ENCODE data around the gene OSBPL1A. TPM values are rescaled to one million over a fixed set of nuclear protein-coding genes. Genes with fewer than 3 reads are reported as not detected.

The OSBPL1A gene
- polyA plus RNA-seq, 2 of the 4 experiments (the other 2 are of a cell fraction): 10.5 to 22.1 TPM

DNA sequence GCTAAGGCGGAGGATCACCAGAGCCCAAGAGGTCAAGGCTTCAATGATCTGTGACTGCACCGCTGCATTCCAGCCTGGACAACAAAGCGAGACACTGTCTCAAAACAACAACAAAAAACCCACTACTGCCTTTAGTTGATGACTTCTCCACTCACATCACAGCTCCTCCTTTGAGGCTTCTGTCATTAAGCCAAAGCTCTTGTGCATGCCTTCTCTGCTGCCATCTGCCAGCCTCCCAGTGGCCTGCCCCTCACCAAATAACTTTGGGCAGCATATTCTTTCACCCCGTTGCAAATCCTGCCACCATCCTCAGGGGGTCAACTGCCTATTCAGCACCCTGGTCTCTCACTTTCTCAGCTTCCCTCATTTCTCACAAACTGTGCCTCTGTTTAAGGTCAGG is 27.5 kb downstream of the OSBPL1A start:
- CTCF ChIA-PET: interaction anchor here (0.8 to 4.5 kb wide), 2 partner anchors 10 to 119 kb away, joined by 3 to 28 read pairs; no protein-coding TSS in a partner anchor
- Histone ChIP-seq H3K4me1 (no peaks in the 10 kb centered on the region), H3K4me3 (no peak overlapping the region), H3K9me3 (no peaks in the 10 kb centered on the region), H3K27ac (no peak overlapping the region), H3K4me2 (no peak overlapping the region)
- TF ChIP-seq BHLHE40 (IDR thresholded peaks at IDR 0.05; ENCODE audit: low read depth, low read length) (no peak), SMC3 (IDR thresholded peaks at IDR 0.05) (no peak), CBX2 (IDR thresholded peaks at IDR 0.05; ENCODE audit: borderline replicate concordance, low read depth) (no peak)
- TF ChIP-seq, protein P1, sequence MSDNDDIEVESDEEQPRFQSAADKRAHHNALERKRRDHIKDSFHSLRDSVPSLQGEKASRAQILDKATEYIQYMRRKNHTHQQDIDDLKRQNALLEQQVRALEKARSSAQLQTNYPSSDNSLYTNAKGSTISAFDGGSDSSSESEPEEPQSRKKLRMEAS (IDR thresholded peaks at IDR 0.05): no peak
- FAIRE-seq: no peak
- no peak for DNase-seq (ENCODE audit: low read depth in 1 of 2, low spot score in 1 of 2)
- POLR2A ChIA-PET: no interaction called here
- no peak for ATAC-seq
- WGBS (ENCODE audit: missing lambda C conversion rate): 89% methylated on average over 4 of the region's 4 CpGs

DNA sequence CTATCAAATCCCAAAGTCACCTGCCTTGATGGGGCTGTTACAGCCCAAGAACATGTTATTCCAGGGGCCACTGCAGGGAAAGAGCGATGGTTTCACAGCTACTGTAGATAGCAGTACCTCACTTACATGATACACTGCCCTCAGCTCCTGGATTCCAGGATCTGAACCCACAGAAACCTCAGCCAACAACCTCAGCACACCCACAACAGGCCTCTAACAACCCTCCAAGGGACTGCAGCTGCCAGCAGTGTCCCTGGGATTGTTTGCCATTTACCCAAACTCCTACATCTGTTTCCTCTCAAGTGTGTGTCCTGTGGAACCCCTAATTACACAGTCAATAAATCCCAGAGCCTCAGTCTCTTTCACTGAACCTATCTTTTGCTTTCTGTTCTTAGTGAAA is 28.2 kb downstream of the OSBPL1A start:
- TF ChIP-seq NR3C1 (IDR thresholded peaks at IDR 0.05) (no peak), EHMT2 (IDR thresholded peaks at IDR 0.05; ENCODE audit: low read depth) (no peak), RFX5 (IDR thresholded peaks at IDR 0.05) (no peak), TFCP2L1 (CRISPR knock-in tag; IDR thresholded peaks at IDR 0.05) (no peak)
- TF ChIP-seq, protein P2, sequence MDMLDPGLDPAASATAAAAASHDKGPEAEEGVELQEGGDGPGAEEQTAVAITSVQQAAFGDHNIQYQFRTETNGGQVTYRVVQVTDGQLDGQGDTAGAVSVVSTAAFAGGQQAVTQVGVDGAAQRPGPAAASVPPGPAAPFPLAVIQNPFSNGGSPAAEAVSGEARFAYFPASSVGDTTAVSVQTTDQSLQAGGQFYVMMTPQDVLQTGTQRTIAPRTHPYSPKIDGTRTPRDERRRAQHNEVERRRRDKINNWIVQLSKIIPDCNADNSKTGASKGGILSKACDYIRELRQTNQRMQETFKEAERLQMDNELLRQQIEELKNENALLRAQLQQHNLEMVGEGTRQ (IDR thresholded peaks at IDR 0.05): no peak
- FAIRE-seq: no peak
- no peaks in the 10 kb centered on the region for H3K9me3 ChIP-seq
- no peak overlapping the region for H3K27ac ChIP-seq
- H3K4me3 ChIP-seq: no peak overlapping the region
- ChIA-PET CTCF (interaction anchor here (0.8 to 4.5 kb wide), 2 partner anchors 10 to 119 kb away, joined by 3 to 28 read pairs; no protein-coding TSS in a partner anchor), POLR2A (no interaction called here)
- no peak for ATAC-seq
- no peak for DNase-seq (ENCODE audit: low read depth in 1 of 2, low spot score in 1 of 2)
- H3K4me2 ChIP-seq: no peak overlapping the region
- no peaks in the 10 kb centered on the region for H3K4me1 ChIP-seq
- WGBS (ENCODE audit: missing lambda C conversion rate): no CpG with 5 or more reads among the region's 1 CpG

DNA sequence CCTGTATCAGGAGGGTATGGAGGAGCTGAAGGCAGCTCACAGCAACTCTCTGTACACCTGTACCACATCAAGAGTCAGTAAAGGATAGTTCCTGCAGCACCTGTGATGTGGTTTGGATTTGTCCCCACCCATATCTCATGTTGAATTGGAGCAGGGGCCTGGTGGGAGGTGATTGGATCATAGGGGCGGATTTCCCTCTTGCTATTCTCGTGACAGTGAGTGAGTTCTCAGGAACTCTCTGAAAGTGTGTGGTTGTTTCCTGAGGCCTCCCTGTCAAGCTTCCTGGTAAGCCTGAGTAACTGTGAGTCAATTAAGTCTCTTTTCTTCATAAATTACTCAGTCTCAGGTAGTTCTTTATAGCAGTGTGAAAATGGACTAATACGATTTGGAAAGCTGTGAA is 28.9 kb downstream of the OSBPL1A start:
- Histone ChIP-seq H3K27ac (no peak overlapping the region), H3K4me1 (no peaks in the 10 kb centered on the region), H3K4me3 (no peak overlapping the region), H3K9me3 (no peaks in the 10 kb centered on the region), H3K4me2 (no peak overlapping the region)
- no peak for DNase-seq (ENCODE audit: low read depth in 1 of 2, low spot score in 1 of 2)
- ChIA-PET POLR2A (no interaction called here), CTCF (interaction anchor here (1.1 to 4.5 kb wide), 2 partner anchors 9 to 120 kb away, joined by 3 to 28 read pairs; no protein-coding TSS in a partner anchor)
- FAIRE-seq: no peak
- TF ChIP-seq, protein P3, sequence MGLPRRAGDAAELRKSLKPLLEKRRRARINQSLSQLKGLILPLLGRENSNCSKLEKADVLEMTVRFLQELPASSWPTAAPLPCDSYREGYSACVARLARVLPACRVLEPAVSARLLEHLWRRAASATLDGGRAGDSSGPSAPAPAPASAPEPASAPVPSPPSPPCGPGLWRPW (IDR thresholded peaks at IDR 0.05): no peak
- TF ChIP-seq EHMT2 (IDR thresholded peaks at IDR 0.05; ENCODE audit: low read depth) (no peak), GATA3 (IDR thresholded peaks at IDR 0.05; ENCODE audit: borderline replicate concordance) (no peak)
- TF ChIP-seq, protein P4, sequence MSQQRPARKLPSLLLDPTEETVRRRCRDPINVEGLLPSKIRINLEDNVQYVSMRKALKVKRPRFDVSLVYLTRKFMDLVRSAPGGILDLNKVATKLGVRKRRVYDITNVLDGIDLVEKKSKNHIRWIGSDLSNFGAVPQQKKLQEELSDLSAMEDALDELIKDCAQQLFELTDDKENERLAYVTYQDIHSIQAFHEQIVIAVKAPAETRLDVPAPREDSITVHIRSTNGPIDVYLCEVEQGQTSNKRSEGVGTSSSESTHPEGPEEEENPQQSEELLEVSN (IDR thresholded peaks at IDR 0.05; ENCODE audit: borderline replicate concordance, low read depth): no peak
- TF ChIP-seq, protein P5, sequence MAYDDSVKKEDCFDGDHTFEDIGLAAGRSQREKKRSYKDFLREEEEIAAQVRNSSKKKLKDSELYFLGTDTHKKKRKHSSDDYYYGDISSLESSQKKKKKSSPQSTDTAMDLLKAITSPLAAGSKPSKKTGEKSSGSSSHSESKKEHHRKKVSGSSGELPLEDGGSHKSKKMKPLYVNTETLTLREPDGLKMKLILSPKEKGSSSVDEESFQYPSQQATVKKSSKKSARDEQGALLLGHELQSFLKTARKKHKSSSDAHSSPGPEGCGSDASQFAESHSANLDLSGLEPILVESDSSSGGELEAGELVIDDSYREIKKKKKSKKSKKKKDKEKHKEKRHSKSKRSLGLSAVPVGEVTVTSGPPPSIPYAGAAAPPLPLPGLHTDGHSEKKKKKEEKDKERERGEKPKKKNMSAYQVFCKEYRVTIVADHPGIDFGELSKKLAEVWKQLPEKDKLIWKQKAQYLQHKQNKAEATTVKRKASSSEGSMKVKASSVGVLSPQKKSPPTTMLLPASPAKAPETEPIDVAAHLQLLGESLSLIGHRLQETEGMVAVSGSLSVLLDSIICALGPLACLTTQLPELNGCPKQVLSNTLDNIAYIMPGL (CRISPR knock-in tag; IDR thresholded peaks at IDR 0.05; ENCODE audit: borderline replicate concordance): no peak
- ATAC-seq: no peak
- WGBS (ENCODE audit: missing lambda C conversion rate): 90% methylated on average over 3 of the region's 3 CpGs

DNA sequence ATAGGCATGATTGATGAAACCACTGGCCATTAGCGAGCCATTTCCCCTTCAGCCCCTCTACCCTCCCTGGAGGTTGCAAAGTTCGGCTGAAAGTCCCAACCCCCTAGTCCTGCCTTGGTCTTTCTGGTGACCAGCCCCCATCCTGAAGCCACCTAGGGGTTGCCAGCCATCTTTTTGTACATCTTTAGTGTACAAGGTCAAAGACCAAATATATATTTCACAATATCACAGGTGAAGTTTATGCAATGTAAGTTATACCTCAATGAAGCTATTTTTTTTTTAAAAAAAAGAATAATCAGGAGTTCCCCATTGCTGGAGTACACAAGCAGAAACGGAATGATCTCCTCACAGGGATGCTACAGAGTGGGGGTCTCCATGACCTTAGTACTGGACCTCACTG is 31.3 kb downstream of the OSBPL1A start:
- Histone ChIP-seq H3K4me1 (no peaks in the 10 kb centered on the region), H3K9me3 (no peaks in the 10 kb centered on the region), H3K4me2 (no peak overlapping the region), H3K27ac (no peak overlapping the region), H3K4me3 (no peak overlapping the region)
- no peak for FAIRE-seq
- no peak for DNase-seq (ENCODE audit: low read depth in 1 of 2, low spot score in 1 of 2)
- ATAC-seq: no peak
- 90% methylated on average over 3 of the region's 3 CpGs for WGBS (ENCODE audit: missing lambda C conversion rate)
- TF ChIP-seq HDAC2 (IDR thresholded peaks at IDR 0.05) (no peak), RAD21 (conservative IDR thresholded peaks at IDR 0.05 in 1 of 2, IDR thresholded peaks at IDR 0.05 in 1 of 2) (no peak), RARB (CRISPR knock-in tag; IDR thresholded peaks at IDR 0.05) (no peak), MAZ (IDR thresholded peaks at IDR 0.05; ENCODE audit: borderline replicate concordance, low read depth, low read length) (no peak), ZFP36 (IDR thresholded peaks at IDR 0.05; ENCODE audit: borderline replicate concordance, partially characterized antibody) (no peak), NFE2L2 (conservative IDR thresholded peaks at IDR 0.05; ENCODE audit: low read length) (no peak), POLR2AphosphoS2 (conservative IDR thresholded peaks at IDR 0.05; ENCODE audit: low read length) (no peak), ZNF302 (CRISPR knock-in tag; IDR thresholded peaks at IDR 0.05) (no peak), SREBF2 (IDR thresholded peaks at IDR 0.05) (no peak), SMC3 (IDR thresholded peaks at IDR 0.05) (no peak), FOXS1 (CRISPR knock-in tag; IDR thresholded peaks at IDR 0.05) (no peak), JUN (IDR thresholded peaks at IDR 0.05) (no peak)
- TF ChIP-seq, protein P5 (CRISPR knock-in tag; IDR thresholded peaks at IDR 0.05; ENCODE audit: borderline replicate concordance): no peak
- CTCF ChIA-PET: interaction anchor here (0.9 kb wide), 1 partner anchor 11 kb away, joined by 3 read pairs; no protein-coding TSS in a partner anchor
- POLR2A ChIA-PET: no interaction called here
